Measurements from ENCODE around the gene BAG3. TPM values are rescaled to one million over a fixed set of nuclear protein-coding genes. Genes with fewer than 3 reads are reported as not detected.

The BAG3 gene
- total RNA-seq (2014; rRNA removed; shearing (Covaris generic)) = 34.1 and 40.2 TPM in 2 replicates

GRCh38 chr10:119650692-119651513 is at the start of gene BAG3:
BAG3 (plus strand) TSS chr10:119651380; CDS start chr10:119651676, 296 bp downstream.

GRCh38 chr10:119725828-119726675 is 74.9 kb downstream of the BAG3 start, which contains the start of gene INPP5F:
INPP5F (plus strand) TSS chr10:119726050; CDS start chr10:119726263, 213 bp downstream.

Other genes with a start within 250 kb of the BAG3 start
- 14.1 and 20.5 TPM in 2 replicates for gene RGS10, start 108.7 kb upstream of the BAG3 start, total RNA-seq (2014; rRNA removed; shearing (Covaris generic))
- gene TIAL1, start 54.4 kb upstream of the BAG3 start, total RNA-seq (2014; rRNA removed; shearing (Covaris generic)) = 54.3 and 57.8 TPM in 2 replicates
- 95.6 and 100.0 TPM in 2 replicates for gene INPP5F, start 74.7 kb downstream of the BAG3 start, total RNA-seq (2014; rRNA removed; shearing (Covaris generic))
- gene MCMBP, start 221.5 kb downstream of the BAG3 start, total RNA-seq (2014; rRNA removed; shearing (Covaris generic)) = 51.4 and 58.1 TPM in 2 replicates
- 51.0 and 76.4 TPM in 2 replicates for gene SEC23IP, start 241.3 kb downstream of the BAG3 start, total RNA-seq (2014; rRNA removed; shearing (Covaris generic))